WTC11 (cell line): Measurements from ENCODE around the gene JHY. TPM values are rescaled to one million over a fixed set of nuclear protein-coding genes. Genes with fewer than 3 reads are reported as not detected.

Experiments used
- ATAC-seq: fragments of 200-7000 bp; cut with Tn5 transposase; 2 replicates; pipeline ENCODE4 v1.10.0; 2021; ENCODE audit warnings: mild to moderate bottlenecking, moderate library complexity
- CTCF ChIA-PET: fragments of 300-600 bp; sonication (Branson Sonifier 250); formaldehyde crosslinking; loops from one replicate; lab custom pipeline; 2021; ENCODE audit warnings: antibody characterized with exemption; lab: Charles Lee
- POLR2A ChIA-PET: fragments of 350-600 bp; sonication (Branson Sonifier 250); formaldehyde crosslinking; loops from one replicate; lab custom pipeline; 2021; ENCODE audit warnings: antibody characterized with exemption; lab: Charles Lee
- DNase-seq: peaks from one replicate; pipeline ENCODE4 v3.0.0; 2021; ENCODE audit warnings: low spot score
- H3K27ac Mint-ChIP-seq: 2 replicates; pipeline ENCODE4 v1.8.0; 2021; ENCODE audit warnings: mixed read lengths
- H3K27me3 Mint-ChIP-seq: 2 replicates; pipeline ENCODE4 v1.8.0; 2021; ENCODE audit warnings: low read depth, mild to moderate bottlenecking, moderate library complexity, mixed read lengths
- H3K36me3 Mint-ChIP-seq: 2 replicates; pipeline ENCODE4 v1.8.0; 2021; ENCODE audit warnings: mixed read lengths
- H3K4me1 Mint-ChIP-seq: 2 replicates; pipeline ENCODE4 v1.8.0; 2022; ENCODE audit warnings: mixed read lengths
- H3K4me3 Mint-ChIP-seq: 2 replicates; pipeline ENCODE4 v1.8.0; 2021; ENCODE audit warnings: mild to moderate bottlenecking, moderate library complexity, mixed read lengths
- H3K9me3 Mint-ChIP-seq: 2 replicates; pipeline ENCODE4 v1.8.0; 2021; ENCODE audit warnings: mixed read lengths
- CREB1 ChIP-seq: sonication (generic); formaldehyde crosslinking; IDR thresholded peaks from 2 replicates; pipeline ENCODE4 v1.8.0; 2023; ENCODE audit warnings: mild to moderate bottlenecking, missing genetic modification reagents
- E2F5 ChIP-seq: sonication (generic); formaldehyde crosslinking; IDR thresholded peaks from 2 replicates; pipeline ENCODE4 v1.8.1; 2022; ENCODE audit warnings: mild to moderate bottlenecking, moderate library complexity, missing genetic modification reagents
- ELF4 ChIP-seq: sonication (generic); formaldehyde crosslinking; IDR thresholded peaks from 2 replicates; pipeline ENCODE4 v1.8.1; 2022; ENCODE audit warnings: low read depth, mild to moderate bottlenecking, moderate library complexity, missing genetic modification reagents
- EMX1 ChIP-seq: fragments of 250-450 bp; sonication (Bioruptor Pico); IDR thresholded peaks from 2 replicates; pipeline ENCODE4 v1.8.0; 2021; ENCODE audit warnings: mild to moderate bottlenecking
- IRF2 ChIP-seq: sonication (generic); formaldehyde crosslinking; IDR thresholded peaks from 2 replicates; pipeline ENCODE4 v1.8.0; 2022; ENCODE audit warnings: low read depth, missing genetic modification reagents, borderline replicate concordance
- JUN ChIP-seq: sonication (generic); formaldehyde crosslinking; IDR thresholded peaks from 2 replicates; pipeline ENCODE4 v1.8.0; 2023; ENCODE audit warnings: mild to moderate bottlenecking, missing genetic modification reagents
- MXD4 ChIP-seq: fragments of 250-450 bp; sonication (Bioruptor Pico); IDR thresholded peaks from 2 replicates; pipeline ENCODE4 v1.8.0; 2021; ENCODE audit warnings: mild to moderate bottlenecking, moderate library complexity, borderline replicate concordance
- NR3C1 ChIP-seq: sonication (generic); formaldehyde crosslinking; conservative IDR thresholded peaks from 2 replicates; pipeline ENCODE4 v1.8.1; 2023; ENCODE audit warnings: low read depth, mild to moderate bottlenecking, missing genetic modification reagents
- TCF7 ChIP-seq: sonication (generic); formaldehyde crosslinking; IDR thresholded peaks from 2 replicates; pipeline ENCODE4 v1.8.0; 2022; ENCODE audit warnings: mild to moderate bottlenecking, low read depth, missing genetic modification reagents, moderate library complexity
- ZBTB21 ChIP-seq: sonication (generic); formaldehyde crosslinking; IDR thresholded peaks from 2 replicates; pipeline ENCODE4 v1.8.1; 2023; ENCODE audit warnings: mild to moderate bottlenecking, missing genetic modification reagents, borderline replicate concordance
- ZNF232 ChIP-seq: sonication (generic); formaldehyde crosslinking; IDR thresholded peaks from 2 replicates; pipeline ENCODE4 v1.8.0; 2022; ENCODE audit warnings: mild to moderate bottlenecking, missing genetic modification reagents
- ZNF317 ChIP-seq: sonication (generic); formaldehyde crosslinking; IDR thresholded peaks from 2 replicates; pipeline ENCODE4 v1.8.1; 2023; ENCODE audit warnings: low read depth, mild to moderate bottlenecking, moderate library complexity, missing genetic modification reagents, borderline replicate concordance
- ZNF423 ChIP-seq: fragments of 250-450 bp; sonication (Bioruptor Pico); IDR thresholded peaks from 2 replicates; pipeline ENCODE4 v2.1.2; 2022; ENCODE audit warnings: mild to moderate bottlenecking, moderate library complexity
- ZNF425 ChIP-seq: fragments of 250-450 bp; sonication (Bioruptor Pico); conservative IDR thresholded peaks from 2 replicates; pipeline ENCODE4 v1.9.0; 2021; ENCODE audit warnings: mild to moderate bottlenecking
- total RNA-seq: library from RNA; stranded (reverse); gene quantifications from 3 replicates; pipeline ENCODE4 v1.2.3, GENCODE V29; 2021
- TF ChIP-seq, protein P1 (sequence below): sonication (generic); formaldehyde crosslinking; IDR thresholded peaks from 2 replicates; pipeline ENCODE4 v1.8.0; 2022; ENCODE audit warnings: mild to moderate bottlenecking, missing genetic modification reagents
- TF ChIP-seq, protein P2 (sequence below): sonication (generic); formaldehyde crosslinking; IDR thresholded peaks from 2 replicates; pipeline ENCODE4 v1.8.0; 2022; ENCODE audit warnings: mild to moderate bottlenecking, missing genetic modification reagents
- TF ChIP-seq, protein P3 (sequence below): fragments of 250-450 bp; sonication (Bioruptor Pico); IDR thresholded peaks from 2 replicates; pipeline ENCODE4 v1.8.0; 2021; ENCODE audit warnings: mild to moderate bottlenecking
- TF ChIP-seq, protein P4 (sequence below): sonication (generic); formaldehyde crosslinking; IDR thresholded peaks from 2 replicates; pipeline ENCODE4 v1.8.1; 2022; ENCODE audit warnings: missing genetic modification reagents, borderline replicate concordance

Gene JHY
- total RNA-seq, 1 experiment from 2014 or later: 1.6 TPM

- ATAC-seq: no peak
- no peaks in the 10 kb centered on the region; the same call in 1 of the 2 replicates for H3K4me1 Mint-ChIP-seq
- TF ChIP-seq, protein P1, sequence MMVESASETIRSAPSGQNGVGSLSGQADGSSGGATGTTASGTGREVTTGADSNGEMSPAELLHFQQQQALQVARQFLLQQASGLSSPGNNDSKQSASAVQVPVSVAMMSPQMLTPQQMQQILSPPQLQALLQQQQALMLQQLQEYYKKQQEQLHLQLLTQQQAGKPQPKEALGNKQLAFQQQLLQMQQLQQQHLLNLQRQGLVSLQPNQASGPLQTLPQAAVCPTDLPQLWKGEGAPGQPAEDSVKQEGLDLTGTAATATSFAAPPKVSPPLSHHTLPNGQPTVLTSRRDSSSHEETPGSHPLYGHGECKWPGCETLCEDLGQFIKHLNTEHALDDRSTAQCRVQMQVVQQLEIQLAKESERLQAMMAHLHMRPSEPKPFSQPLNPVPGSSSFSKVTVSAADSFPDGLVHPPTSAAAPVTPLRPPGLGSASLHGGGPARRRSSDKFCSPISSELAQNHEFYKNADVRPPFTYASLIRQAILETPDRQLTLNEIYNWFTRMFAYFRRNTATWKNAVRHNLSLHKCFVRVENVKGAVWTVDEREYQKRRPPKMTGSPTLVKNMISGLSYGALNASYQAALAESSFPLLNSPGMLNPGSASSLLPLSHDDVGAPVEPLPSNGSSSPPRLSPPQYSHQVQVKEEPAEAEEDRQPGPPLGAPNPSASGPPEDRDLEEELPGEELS (CRISPR knock-in tag): no peak
- TF ChIP-seq, protein P2, sequence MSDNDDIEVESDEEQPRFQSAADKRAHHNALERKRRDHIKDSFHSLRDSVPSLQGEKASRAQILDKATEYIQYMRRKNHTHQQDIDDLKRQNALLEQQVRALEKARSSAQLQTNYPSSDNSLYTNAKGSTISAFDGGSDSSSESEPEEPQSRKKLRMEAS: no peak
- TF ChIP-seq ZNF232 (CRISPR knock-in tag) (no peak), ELF4 (CRISPR knock-in tag) (no peak), TCF7 (CRISPR knock-in tag) (no peak), ZBTB21 (CRISPR knock-in tag) (no peak), EMX1 (CRISPR knock-in tag) (no peak), ZNF423 (no peak), IRF2 (CRISPR knock-in tag) (no peak), ZNF425 (CRISPR knock-in tag) (no peak), NR3C1 (CRISPR knock-in tag) (no peak), ZNF317 (CRISPR knock-in tag) (no peak)
- TF ChIP-seq, all 79 proteins: peak for 0
- Mint-ChIP-seq H3K9me3 (no peaks in the 10 kb centered on the region), H3K4me3 (no peak overlapping the region), H3K27me3 (no peaks in the 10 kb centered on the region), H3K36me3 (no peaks in the 10 kb centered on the region), H3K27ac (no peak overlapping the region)
- POLR2A ChIA-PET: no interaction called here
- no peak for DNase-seq
- CTCF ChIA-PET: interaction anchor here (0.6 to 3.1 kb wide), 18 partner anchors 11 to 189 kb away, joined by 3 to 55 read pairs (median 6); no protein-coding TSS in a partner anchor
Observed at GRCh38 chr11:122864386-122865115, 18.0 kb upstream of the JHY start.

- CTCF ChIA-PET: interaction anchor here (0.7 to 1.3 kb wide), 4 partner anchors 10 to 184 kb away, joined by 3 to 6 read pairs (median 4); no protein-coding TSS in a partner anchor
- Mint-ChIP-seq H3K36me3 (no peaks in the 10 kb centered on the region), H3K4me1 (no peaks in the 10 kb centered on the region; the same call in 1 of the 2 replicates), H3K27me3 (no peaks in the 10 kb centered on the region), H3K27ac (no peak overlapping the region), H3K9me3 (no peaks in the 10 kb centered on the region), H3K4me3 (no peak overlapping the region)
- DNase-seq (no peak), ATAC-seq (no peak)
- TF ChIP-seq E2F5 (CRISPR knock-in tag): no peak
- TF ChIP-seq JUN (CRISPR knock-in tag): no peak
- no peak for TF ChIP-seq CREB1 (CRISPR knock-in tag)
- TF ChIP-seq, protein P3, sequence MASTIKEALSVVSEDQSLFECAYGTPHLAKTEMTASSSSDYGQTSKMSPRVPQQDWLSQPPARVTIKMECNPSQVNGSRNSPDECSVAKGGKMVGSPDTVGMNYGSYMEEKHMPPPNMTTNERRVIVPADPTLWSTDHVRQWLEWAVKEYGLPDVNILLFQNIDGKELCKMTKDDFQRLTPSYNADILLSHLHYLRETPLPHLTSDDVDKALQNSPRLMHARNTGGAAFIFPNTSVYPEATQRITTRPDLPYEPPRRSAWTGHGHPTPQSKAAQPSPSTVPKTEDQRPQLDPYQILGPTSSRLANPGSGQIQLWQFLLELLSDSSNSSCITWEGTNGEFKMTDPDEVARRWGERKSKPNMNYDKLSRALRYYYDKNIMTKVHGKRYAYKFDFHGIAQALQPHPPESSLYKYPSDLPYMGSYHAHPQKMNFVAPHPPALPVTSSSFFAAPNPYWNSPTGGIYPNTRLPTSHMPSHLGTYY (CRISPR knock-in tag): no peak
- TF ChIP-seq, protein P4, sequence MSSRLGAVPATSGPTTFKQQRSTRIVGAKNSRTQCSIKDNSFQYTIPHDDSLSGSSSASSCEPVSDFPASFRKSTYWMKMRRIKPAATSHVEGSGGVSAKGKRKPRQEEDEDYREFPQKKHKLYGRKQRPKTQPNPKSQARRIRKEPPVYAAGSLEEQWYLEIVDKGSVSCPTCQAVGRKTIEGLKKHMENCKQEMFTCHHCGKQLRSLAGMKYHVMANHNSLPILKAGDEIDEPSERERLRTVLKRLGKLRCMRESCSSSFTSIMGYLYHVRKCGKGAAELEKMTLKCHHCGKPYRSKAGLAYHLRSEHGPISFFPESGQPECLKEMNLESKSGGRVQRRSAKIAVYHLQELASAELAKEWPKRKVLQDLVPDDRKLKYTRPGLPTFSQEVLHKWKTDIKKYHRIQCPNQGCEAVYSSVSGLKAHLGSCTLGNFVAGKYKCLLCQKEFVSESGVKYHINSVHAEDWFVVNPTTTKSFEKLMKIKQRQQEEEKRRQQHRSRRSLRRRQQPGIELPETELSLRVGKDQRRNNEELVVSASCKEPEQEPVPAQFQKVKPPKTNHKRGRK (CRISPR knock-in tag): no peak
- no peak for TF ChIP-seq MXD4 (CRISPR knock-in tag)
- POLR2A ChIA-PET: no interaction called here
Observed at GRCh38 chr11:122869622-122870021, 12.9 kb upstream of the JHY start.
